SK-N-SH (cell line): ENCODE measurements around the gene RBMS1.

Experiments
- EZH2phosphoT487 ChIP-seq: fragments of 200-600 bp; sonication (generic); IDR thresholded peaks from 2 replicates; pipeline ENCODE4 v1.6.1; 2017; ENCODE audit warnings: low read depth, mixed run types, mild to moderate bottlenecking, antibody characterized with exemption, moderate library complexity, borderline replicate concordance
- GABPA ChIP-seq: IDR thresholded peaks from 2 replicates; pipeline ENCODE4 v1.4.0; 2012; ENCODE audit warnings: low read depth, mild to moderate bottlenecking
- RAD21 ChIP-seq: IDR thresholded peaks from 2 replicates; pipeline ENCODE4 v1.6.1; 2012; ENCODE audit warnings: mild to moderate bottlenecking, low read length
- YY1 ChIP-seq: IDR thresholded peaks from 2 replicates; pipeline ENCODE4 v1.4.0; 2012; ENCODE audit warnings: low read depth, mild to moderate bottlenecking
- TF ChIP-seq, protein P1 (sequence below): fragments of 200-600 bp; sonication (generic); IDR thresholded peaks from 2 replicates; pipeline ENCODE4 v1.6.1; 2017; ENCODE audit warnings: antibody characterized with exemption, mild to moderate bottlenecking, moderate library complexity
- TF ChIP-seq, protein P2 (sequence below): IDR thresholded peaks from 2 replicates; pipeline ENCODE4 v1.4.0; 2012; ENCODE audit warnings: low read depth, borderline replicate concordance
- TF ChIP-seq, protein P3 (sequence below): IDR thresholded peaks from 2 replicates; pipeline ENCODE4 v1.4.0; 2012; ENCODE audit warnings: low read depth

DNA sequence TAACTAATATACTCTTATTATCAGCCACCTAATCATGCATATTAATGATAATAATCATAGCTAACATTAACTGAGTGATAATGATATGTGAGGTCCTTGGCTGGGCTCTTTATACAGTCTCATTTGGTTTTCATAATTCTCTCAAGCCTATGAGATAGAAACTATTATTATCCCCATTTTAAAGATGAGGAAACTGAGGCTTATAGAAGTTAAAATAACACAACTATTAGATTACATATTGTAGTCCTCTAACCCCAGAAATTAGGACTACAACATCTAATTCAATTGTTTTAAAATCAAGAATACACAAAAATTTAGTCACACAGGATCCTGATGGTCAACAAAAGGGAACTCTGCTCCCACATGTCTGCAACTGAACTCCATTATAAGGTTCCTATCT is 209.9 kb downstream of the RBMS1 start:
- TF ChIP-seq, protein P1, sequence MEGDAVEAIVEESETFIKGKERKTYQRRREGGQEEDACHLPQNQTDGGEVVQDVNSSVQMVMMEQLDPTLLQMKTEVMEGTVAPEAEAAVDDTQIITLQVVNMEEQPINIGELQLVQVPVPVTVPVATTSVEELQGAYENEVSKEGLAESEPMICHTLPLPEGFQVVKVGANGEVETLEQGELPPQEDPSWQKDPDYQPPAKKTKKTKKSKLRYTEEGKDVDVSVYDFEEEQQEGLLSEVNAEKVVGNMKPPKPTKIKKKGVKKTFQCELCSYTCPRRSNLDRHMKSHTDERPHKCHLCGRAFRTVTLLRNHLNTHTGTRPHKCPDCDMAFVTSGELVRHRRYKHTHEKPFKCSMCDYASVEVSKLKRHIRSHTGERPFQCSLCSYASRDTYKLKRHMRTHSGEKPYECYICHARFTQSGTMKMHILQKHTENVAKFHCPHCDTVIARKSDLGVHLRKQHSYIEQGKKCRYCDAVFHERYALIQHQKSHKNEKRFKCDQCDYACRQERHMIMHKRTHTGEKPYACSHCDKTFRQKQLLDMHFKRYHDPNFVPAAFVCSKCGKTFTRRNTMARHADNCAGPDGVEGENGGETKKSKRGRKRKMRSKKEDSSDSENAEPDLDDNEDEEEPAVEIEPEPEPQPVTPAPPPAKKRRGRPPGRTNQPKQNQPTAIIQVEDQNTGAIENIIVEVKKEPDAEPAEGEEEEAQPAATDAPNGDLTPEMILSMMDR, result no peak
- TF ChIP-seq RAD21 (no peak), GABPA (no peak), EZH2phosphoT487 (no peak), YY1 (no peak)
- TF ChIP-seq, protein P2, sequence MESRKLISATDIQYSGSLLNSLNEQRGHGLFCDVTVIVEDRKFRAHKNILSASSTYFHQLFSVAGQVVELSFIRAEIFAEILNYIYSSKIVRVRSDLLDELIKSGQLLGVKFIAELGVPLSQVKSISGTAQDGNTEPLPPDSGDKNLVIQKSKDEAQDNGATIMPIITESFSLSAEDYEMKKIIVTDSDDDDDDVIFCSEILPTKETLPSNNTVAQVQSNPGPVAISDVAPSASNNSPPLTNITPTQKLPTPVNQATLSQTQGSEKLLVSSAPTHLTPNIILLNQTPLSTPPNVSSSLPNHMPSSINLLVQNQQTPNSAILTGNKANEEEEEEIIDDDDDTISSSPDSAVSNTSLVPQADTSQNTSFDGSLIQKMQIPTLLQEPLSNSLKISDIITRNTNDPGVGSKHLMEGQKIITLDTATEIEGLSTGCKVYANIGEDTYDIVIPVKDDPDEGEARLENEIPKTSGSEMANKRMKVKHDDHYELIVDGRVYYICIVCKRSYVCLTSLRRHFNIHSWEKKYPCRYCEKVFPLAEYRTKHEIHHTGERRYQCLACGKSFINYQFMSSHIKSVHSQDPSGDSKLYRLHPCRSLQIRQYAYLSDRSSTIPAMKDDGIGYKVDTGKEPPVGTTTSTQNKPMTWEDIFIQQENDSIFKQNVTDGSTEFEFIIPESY, result no peak
- TF ChIP-seq, protein P3, sequence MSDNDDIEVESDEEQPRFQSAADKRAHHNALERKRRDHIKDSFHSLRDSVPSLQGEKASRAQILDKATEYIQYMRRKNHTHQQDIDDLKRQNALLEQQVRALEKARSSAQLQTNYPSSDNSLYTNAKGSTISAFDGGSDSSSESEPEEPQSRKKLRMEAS, result no peak
